Endothelial cell (in vitro differentiated cells): ENCODE measurements around the gene DAZAP1. TPM values are rescaled to one million over a fixed set of nuclear protein-coding genes. Genes with fewer than 3 reads are reported as not detected.

Source experiments
- DNase-seq: peaks from one replicate; pipeline ENCODE4 v3.0.0; 2021; ENCODE audit warnings: low spot score
- H3K27ac Mint-ChIP-seq: one replicate; pipeline ENCODE4 v1.8.0; 2021; ENCODE audit warnings: mixed read lengths, inconsistent platforms; ENCODE audit not compliant: unreplicated experiment
- H3K27me3 Mint-ChIP-seq: one replicate; pipeline ENCODE4 v1.8.0; 2021; ENCODE audit warnings: mild to moderate bottlenecking, moderate library complexity, mixed read lengths, inconsistent platforms; ENCODE audit not compliant: unreplicated experiment
- H3K36me3 Mint-ChIP-seq: one replicate; pipeline ENCODE4 v1.8.0; 2021; ENCODE audit warnings: mild to moderate bottlenecking, low read depth, mixed read lengths, inconsistent platforms; ENCODE audit not compliant: unreplicated experiment
- H3K4me1 Mint-ChIP-seq: one replicate; pipeline ENCODE4 v1.8.0; 2021; ENCODE audit warnings: mild to moderate bottlenecking, mixed read lengths, inconsistent platforms; ENCODE audit not compliant: unreplicated experiment
- H3K4me3 Mint-ChIP-seq: one replicate; pipeline ENCODE4 v1.8.0; 2021; ENCODE audit warnings: mild to moderate bottlenecking, mixed read lengths, inconsistent platforms; ENCODE audit not compliant: unreplicated experiment
- H3K9me3 Mint-ChIP-seq: one replicate; pipeline ENCODE4 v1.8.0; 2021; ENCODE audit warnings: mixed read lengths, inconsistent platforms; ENCODE audit not compliant: unreplicated experiment
- CTCF ChIP-seq: fragments of 200-600 bp; sonication (generic); IDR thresholded peaks from one replicate; pipeline ENCODE4 v1.5.0; 2021; ENCODE audit warnings: antibody characterized with exemption; ENCODE audit not compliant: unreplicated experiment
- total RNA-seq: library from RNA; stranded (reverse); fragmentation: NEBNext Ultra II Directional; extraction: Animal tissue kit (Norgen Biotek cat#: 25700); gene quantifications from one replicate; pipeline ENCODE4 v1.2.1, GENCODE V29; 2021; ENCODE audit not compliant: unreplicated experiment

DAZAP1 gene
- total RNA-seq, 1 donor from 2014 or later: 145 TPM

GRCh38 chr19:1408300-1409203, 1.2 kb downstream of the DAZAP1 start:
- peak; percentile 58 for DNase-seq
- H3K36me3 Mint-ChIP-seq: peaks cover 13% of the 10 kb centered on the region
- peak overlapping the region; percentile 95 for H3K27ac Mint-ChIP-seq
- H3K9me3 Mint-ChIP-seq: no peaks in the 10 kb centered on the region
- H3K4me1 Mint-ChIP-seq: peaks cover 25% of the 10 kb centered on the region
- H3K4me3 Mint-ChIP-seq: peak overlapping the region; percentile 98
- no peak for TF ChIP-seq CTCF
- peaks cover 24% of the 10 kb centered on the region for H3K27me3 Mint-ChIP-seq

- peaks cover 13% of the 10 kb centered on the region for H3K36me3 Mint-ChIP-seq
- H3K9me3 Mint-ChIP-seq: no peaks in the 10 kb centered on the region
- peak overlapping the region; percentile 98 for H3K4me3 Mint-ChIP-seq
- H3K27ac Mint-ChIP-seq: peak overlapping the region; percentile 95
- peaks cover 23% of the 10 kb centered on the region for H3K27me3 Mint-ChIP-seq
- DNase-seq: no peak
- H3K4me1 Mint-ChIP-seq: peaks cover 25% of the 10 kb centered on the region
- TF ChIP-seq CTCF: no peak
These were observed 2.0 kb downstream of the DAZAP1 start for GRCh38 chr19:1409204-1410005.

GRCh38 chr19:1410136-1410786, 2.9 kb downstream of the DAZAP1 start:
- H3K36me3 Mint-ChIP-seq: peaks cover 13% of the 10 kb centered on the region
- H3K4me3 Mint-ChIP-seq: peak overlapping the region; percentile 98
- H3K27me3 Mint-ChIP-seq: peaks cover 23% of the 10 kb centered on the region
- TF ChIP-seq CTCF: no peak
- DNase-seq: no peak
- H3K4me1 Mint-ChIP-seq: peaks cover 31% of the 10 kb centered on the region
- no peaks in the 10 kb centered on the region for H3K9me3 Mint-ChIP-seq
- peak overlapping the region; percentile 42 for H3K27ac Mint-ChIP-seq

- Mint-ChIP-seq H3K27ac (peak overlapping the region; percentile 21), H3K9me3 (no peaks in the 10 kb centered on the region), H3K4me1 (peaks cover 35% of the 10 kb centered on the region), H3K27me3 (peaks cover 23% of the 10 kb centered on the region), H3K36me3 (peaks cover 13% of the 10 kb centered on the region), H3K4me3 (peak overlapping the region; percentile 72)
- no peak for TF ChIP-seq CTCF
- DNase-seq: no peak
These were observed 3.4 kb downstream of the DAZAP1 start for GRCh38 chr19:1410789-1411188.
